ENCODE measurements around the gene KCNK17. TPM values are rescaled to one million over a fixed set of nuclear protein-coding genes. Genes with fewer than 3 reads are reported as not detected.

KCNK17 gene
- total RNA-seq, 2 experiments from 2014 or later, result not detected

- POLR2A ChIA-PET, result no interaction called here
- CTCF ChIA-PET (ENCODE audit: unreplicated experiment), result no interaction called here
- intact Hi-C loops (cut with micrococcal nuclease; ENCODE audit: unreplicated experiment), result loop anchor here (10.0 kb wide), 1 partner anchor 326 kb away; no protein-coding TSS in a partner anchor
Measured at GRCh38 chr6:39300739-39301138, 13.5 kb downstream of the KCNK17 start.

GRCh38 chr6:39298061-39298460 is 16.2 kb downstream of the KCNK17 start:
- intact Hi-C loops (cut with micrococcal nuclease; ENCODE audit: unreplicated experiment), result no loop called here
- no TSS peak for BruUV-seq (replicated peaks)
- H3K4me2 ChIP-seq (ENCODE audit: low read length), result no peak overlapping the region

More at GRCh38 chr6:39300739-39301138, 13.5 kb downstream of the KCNK17 start:
- H2AFZ ChIP-seq (ENCODE audit: low read length), result no peak overlapping the region
- no peaks in the 10 kb centered on the region for H3K79me2 ChIP-seq (ENCODE audit: insufficient read depth, low read depth, low read length)
- H3K27ac ChIP-seq (ENCODE audit: low read depth, low read length, poor library complexity, severe bottlenecking), result no peak overlapping the region
- H3K4me1 ChIP-seq (ENCODE audit: insufficient read depth, low read length, poor library complexity, severe bottlenecking), result no peaks in the 10 kb centered on the region
- no peaks in the 10 kb centered on the region for H4K20me1 ChIP-seq (ENCODE audit: insufficient read depth, low read length)
- DNase-seq (ENCODE audit: low spot score), result no peak
- H3K4me2 ChIP-seq (ENCODE audit: low read length), result no peak overlapping the region
- H3K9me2 ChIP-seq (ENCODE audit: insufficient read depth, low read length), result no peaks in the 10 kb centered on the region
- H3K9me3 ChIP-seq (ENCODE audit: low read length), result no peaks in the 10 kb centered on the region
- H3K36me3 ChIP-seq (ENCODE audit: insufficient read depth, low read length), result no peaks in the 10 kb centered on the region
- H3K4me3 ChIP-seq (ENCODE audit: low read depth, low read length, poor library complexity, severe bottlenecking), result no peak overlapping the region
- TF ChIP-seq EZH2phosphoT487 (IDR thresholded peaks at IDR 0.05; ENCODE audit: borderline replicate concordance, low read depth, low read length), result no peak
- no peak for TF ChIP-seq CTCF (conservative IDR thresholded peaks at IDR 0.05; ENCODE audit: low read length)
- BruUV-seq (replicated peaks), result no TSS peak

More at GRCh38 chr6:39298061-39298460, 16.2 kb downstream of the KCNK17 start:
- H2AFZ ChIP-seq (ENCODE audit: low read length), result no peak overlapping the region
- H3K79me2 ChIP-seq (ENCODE audit: insufficient read depth, low read depth, low read length), result no peaks in the 10 kb centered on the region
- no peaks in the 10 kb centered on the region for H4K20me1 ChIP-seq (ENCODE audit: insufficient read depth, low read length)
- no peaks in the 10 kb centered on the region for H3K9me3 ChIP-seq (ENCODE audit: low read length)
- TF ChIP-seq EZH2phosphoT487 (IDR thresholded peaks at IDR 0.05; ENCODE audit: borderline replicate concordance, low read depth, low read length) (no peak), CTCF (conservative IDR thresholded peaks at IDR 0.05; ENCODE audit: low read length) (no peak)
- H3K4me1 ChIP-seq (ENCODE audit: insufficient read depth, low read length, poor library complexity, severe bottlenecking), result no peaks in the 10 kb centered on the region
- H3K36me3 ChIP-seq (ENCODE audit: insufficient read depth, low read length), result no peaks in the 10 kb centered on the region
- POLR2A ChIA-PET, result no interaction called here
- DNase-seq (ENCODE audit: low spot score), result no peak
- no peak overlapping the region for H3K27ac ChIP-seq (ENCODE audit: low read depth, low read length, poor library complexity, severe bottlenecking)
- no peak overlapping the region for H3K4me3 ChIP-seq (ENCODE audit: low read depth, low read length, poor library complexity, severe bottlenecking)
- no peaks in the 10 kb centered on the region for H3K9me2 ChIP-seq (ENCODE audit: insufficient read depth, low read length)
- CTCF ChIA-PET (ENCODE audit: unreplicated experiment), result no interaction called here
